Gastrocnemius medialis (tissue), 4 donors: ENCODE data around the gene PARD6G. TPM values are rescaled to one million over a fixed set of nuclear protein-coding genes. Genes with fewer than 3 reads are reported as not detected.

Experiments
- ATAC-seq, 2 donors: fragments of 150-250 bp; one replicate each; pipeline ENCODE4 v1.9.1; 2016
- DNase-seq, 2 donors: peaks; one replicate each; pipeline ENCODE4 v3.0.0-alpha.2; 2019
- H3K27ac ChIP-seq, 4 donors: fragments of 200-600 bp; sonication (generic); 1 replicate in 1 of 4; 2 replicates in 3 of 4; pipeline ENCODE4 v1.5.1; 2016 to 2018; ENCODE audit warnings: mild to moderate bottlenecking in 2 of 4, moderate library complexity in 1 of 4
- H3K27me3 ChIP-seq, 3 donors: fragments of 200-600 bp; sonication (generic) in 2 of 3; 1 replicate in 1 of 3; 2 replicates in 2 of 3; pipeline versions ENCODE4 v1.5.1 to v1.6.0; 2016 to 2019; ENCODE audit warnings: mild to moderate bottlenecking in 1 of 3, moderate library complexity in 1 of 3
- H3K36me3 ChIP-seq, 2 donors: fragments of 200-600 bp; sonication (generic) in 1 of 2; one replicate each; pipeline ENCODE4 v1.5.1; 2017 to 2018
- H3K4me1 ChIP-seq, 2 donors: fragments of 200-600 bp; sonication (generic) in 1 of 2; one replicate each; pipeline ENCODE4 v1.5.1; 2016 to 2017; ENCODE audit warnings: mild to moderate bottlenecking in 2 of 2
- H3K4me3 ChIP-seq, 4 donors: fragments of 200-600 bp; sonication (generic) in 3 of 4; 1 replicate in 1 of 4; 2 replicates in 3 of 4; pipeline ENCODE4 v1.5.1; 2016 to 2019; ENCODE audit warnings: mild to moderate bottlenecking in 2 of 4
- H3K9me3 ChIP-seq, 3 donors: fragments of 200-600 bp; sonication (generic) in 2 of 3; 1 replicate in 1 of 3; 2 replicates in 2 of 3; pipeline ENCODE4 v1.5.1; 2016 to 2019
- POLR2A ChIP-seq, 2 donors: fragments of 450-650 bp; IDR thresholded peaks; one replicate each; pipeline ENCODE4 v1.6.1; 2017; ENCODE audit warnings: antibody characterized with exemption in 2 of 2, mild to moderate bottlenecking in 2 of 2, moderate library complexity in 2 of 2
- in situ Hi-C, 4 donors: fragments of 200-750 bp; cut with MboI; loops; one replicate each; pipeline versions ENCODE4 v1.15.0 to v1.8.0; 2017; ENCODE audit warnings: low sequenced_read_pairs in 4 of 4
- intact Hi-C: fragments of 100-400 bp; cut with DNase I; formaldehyde crosslinking; loops from one replicate; pipeline ENCODE4 v1.15.1; 2023; ENCODE audit warnings: low total_unique reads
- total RNA-seq, 4 donors: library from RNA; depleted of rRNA; stranded (reverse); fragments of >200 nt; gene quantifications; one replicate each; pipeline versions ENCODE4 v1.1.0 to v1.2.3, GENCODE V29; 2016
- TF ChIP-seq, protein P1 (sequence below), 5 experiments: fragments of 450-650 bp in 3 of 5; fragments of 200-600 bp in 2 of 5; sonication (generic) in 2 of 5; IDR thresholded peaks in 4 of 5; conservative IDR thresholded peaks in 1 of 5; 1 replicate in 4 of 5; 2 replicates in 1 of 5; pipeline ENCODE4 v1.5.1; 2016 to 2019; ENCODE audit warnings: antibody characterized with exemption in 5 of 5, mild to moderate bottlenecking in 3 of 5, moderate library complexity in 3 of 5

Gene PARD6G
- total RNA-seq, 4 donors from 2014 or later, result 0.39 to 9.2 (median 0.48) TPM

DNA sequence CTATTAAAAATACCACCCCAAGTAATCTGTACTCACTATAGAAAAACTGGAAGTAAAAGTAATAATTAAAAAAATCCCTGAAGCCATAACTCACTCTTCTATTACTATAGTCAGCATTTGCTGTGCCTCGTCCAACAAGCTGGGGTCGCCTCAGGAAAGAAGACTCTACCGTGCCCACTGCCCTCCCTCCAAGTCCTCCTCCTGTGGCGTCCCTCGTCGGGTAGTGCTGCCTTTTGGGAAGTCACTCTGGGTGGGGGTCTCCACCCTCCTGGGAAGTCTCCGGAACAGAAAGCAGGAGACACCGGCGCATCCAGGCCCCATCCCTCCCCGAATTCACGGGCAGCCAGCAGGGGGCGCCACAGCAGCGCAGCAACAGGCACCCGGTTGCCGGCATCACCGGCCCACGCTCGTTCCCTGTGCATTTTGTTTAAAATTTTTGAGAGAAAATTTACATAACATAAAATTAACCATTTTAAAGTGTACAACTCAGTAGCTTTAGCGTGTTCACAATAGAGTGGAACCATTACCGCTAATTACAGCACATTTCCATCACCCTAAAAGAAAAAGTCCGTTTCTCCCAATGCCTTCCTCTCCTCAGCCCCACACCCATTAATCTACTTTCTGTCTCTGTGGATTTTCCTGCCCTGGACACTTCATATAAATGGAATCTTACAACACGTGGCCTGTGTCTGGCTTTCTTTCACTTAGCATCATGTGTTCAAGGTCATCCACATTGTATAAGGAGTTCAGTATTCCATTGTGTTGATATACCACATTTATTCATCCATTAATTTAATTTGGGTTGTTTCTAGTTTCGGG is 76.1 kb downstream of the PARD6G start:
- TF ChIP-seq, protein P1, sequence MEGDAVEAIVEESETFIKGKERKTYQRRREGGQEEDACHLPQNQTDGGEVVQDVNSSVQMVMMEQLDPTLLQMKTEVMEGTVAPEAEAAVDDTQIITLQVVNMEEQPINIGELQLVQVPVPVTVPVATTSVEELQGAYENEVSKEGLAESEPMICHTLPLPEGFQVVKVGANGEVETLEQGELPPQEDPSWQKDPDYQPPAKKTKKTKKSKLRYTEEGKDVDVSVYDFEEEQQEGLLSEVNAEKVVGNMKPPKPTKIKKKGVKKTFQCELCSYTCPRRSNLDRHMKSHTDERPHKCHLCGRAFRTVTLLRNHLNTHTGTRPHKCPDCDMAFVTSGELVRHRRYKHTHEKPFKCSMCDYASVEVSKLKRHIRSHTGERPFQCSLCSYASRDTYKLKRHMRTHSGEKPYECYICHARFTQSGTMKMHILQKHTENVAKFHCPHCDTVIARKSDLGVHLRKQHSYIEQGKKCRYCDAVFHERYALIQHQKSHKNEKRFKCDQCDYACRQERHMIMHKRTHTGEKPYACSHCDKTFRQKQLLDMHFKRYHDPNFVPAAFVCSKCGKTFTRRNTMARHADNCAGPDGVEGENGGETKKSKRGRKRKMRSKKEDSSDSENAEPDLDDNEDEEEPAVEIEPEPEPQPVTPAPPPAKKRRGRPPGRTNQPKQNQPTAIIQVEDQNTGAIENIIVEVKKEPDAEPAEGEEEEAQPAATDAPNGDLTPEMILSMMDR (IDR thresholded peaks at IDR 0.05 in 4 of 5, conservative IDR thresholded peaks at IDR 0.05 in 1 of 5), result peak; percentile 7 to 66 (median 59)
- no peak for TF ChIP-seq POLR2A (IDR thresholded peaks at IDR 0.05)
- Histone ChIP-seq H3K27me3 (no peaks in the 10 kb centered on the region), H3K4me1 (peaks cover 0 to 5% of the 10 kb centered on the region in 2 donors), H3K36me3 (no peaks in the 10 kb centered on the region), H3K27ac (no peak overlapping the region), H3K4me3 (peak overlapping the region in 1 of 4 donors; percentile 2), H3K9me3 (no peaks in the 10 kb centered on the region)
- in situ Hi-C loops (no loop called here), intact Hi-C loops (no loop called here)
- no peak for DNase-seq
- no peak for ATAC-seq

DNA sequence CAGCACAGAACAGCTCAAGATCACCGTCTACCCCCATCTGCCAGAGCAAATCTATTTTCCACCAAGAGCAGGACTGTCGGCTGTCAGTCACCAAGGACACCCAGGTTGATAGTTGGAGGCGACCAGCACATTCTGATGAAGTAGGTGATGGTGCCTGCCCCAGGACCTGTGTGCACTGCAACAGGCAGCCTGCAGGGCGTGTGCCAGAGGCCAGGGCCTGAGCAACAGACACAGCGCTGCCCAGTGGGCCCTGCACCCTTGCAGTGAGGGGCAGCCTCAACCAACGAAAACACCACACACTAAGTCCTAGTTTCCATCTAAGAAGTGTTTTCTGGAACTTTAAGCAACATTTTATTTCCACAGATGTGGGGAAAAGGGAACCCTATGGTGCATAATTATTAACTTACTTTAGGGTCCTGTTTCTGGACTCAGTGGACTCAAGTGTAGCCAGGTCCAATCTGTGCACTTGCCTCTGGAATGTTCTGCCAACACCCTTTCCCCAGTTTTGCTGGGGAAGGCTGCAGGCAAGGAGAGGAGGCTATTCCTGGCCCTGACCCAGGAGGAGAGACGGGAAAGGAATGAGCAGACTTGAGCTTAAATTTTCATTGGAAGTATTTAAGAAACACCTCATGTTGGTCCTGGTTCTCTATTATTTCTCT is 76.8 kb downstream of the PARD6G start:
- H3K36me3 ChIP-seq, result no peaks in the 10 kb centered on the region
- intact Hi-C loops (no loop called here), in situ Hi-C loops (no loop called here)
- no peaks in the 10 kb centered on the region for H3K27me3 ChIP-seq
- no peak overlapping the region for H3K27ac ChIP-seq
- H3K4me3 ChIP-seq, result no peak overlapping the region
- no peaks in the 10 kb centered on the region for H3K9me3 ChIP-seq
- ATAC-seq (no peak), DNase-seq (no peak)
- H3K4me1 ChIP-seq, result peaks cover 0 to 5% of the 10 kb centered on the region in 2 donors
- TF ChIP-seq, protein P1 (IDR thresholded peaks at IDR 0.05 in 4 of 5, conservative IDR thresholded peaks at IDR 0.05 in 1 of 5), result no peak
- no peak for TF ChIP-seq POLR2A (IDR thresholded peaks at IDR 0.05)

DNA sequence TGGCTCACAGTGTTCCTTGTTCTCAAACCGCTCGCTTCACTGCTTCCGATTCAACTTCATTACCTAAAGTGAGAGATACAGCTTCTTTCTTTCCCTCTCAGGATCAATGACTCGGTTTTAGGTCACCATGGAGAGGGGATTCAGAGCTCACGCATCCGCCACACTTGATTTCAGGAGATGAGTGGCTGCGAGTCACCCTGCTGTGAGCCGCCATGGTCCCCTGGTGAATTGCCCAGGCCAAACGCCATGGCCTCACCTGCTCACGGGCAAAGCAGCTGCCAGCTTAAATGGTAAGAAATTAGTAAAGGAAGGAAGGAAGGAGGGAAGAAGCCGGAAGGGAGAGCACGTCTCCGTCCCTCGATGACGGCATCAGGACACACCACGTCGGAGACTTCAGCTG is 77.7 kb downstream of the PARD6G start:
- Histone ChIP-seq H3K9me3 (no peaks in the 10 kb centered on the region), H3K36me3 (no peaks in the 10 kb centered on the region), H3K27ac (no peak overlapping the region), H3K27me3 (no peaks in the 10 kb centered on the region), H3K4me1 (peaks cover 0 to 5% of the 10 kb centered on the region in 2 donors), H3K4me3 (no peak overlapping the region)
- DNase-seq, result no peak
- in situ Hi-C loops, result no loop called here
- TF ChIP-seq POLR2A (IDR thresholded peaks at IDR 0.05), result no peak
- TF ChIP-seq, protein P1 (IDR thresholded peaks at IDR 0.05 in 4 of 5, conservative IDR thresholded peaks at IDR 0.05 in 1 of 5), result no peak
- no peak for ATAC-seq
- intact Hi-C loops, result no loop called here

DNA sequence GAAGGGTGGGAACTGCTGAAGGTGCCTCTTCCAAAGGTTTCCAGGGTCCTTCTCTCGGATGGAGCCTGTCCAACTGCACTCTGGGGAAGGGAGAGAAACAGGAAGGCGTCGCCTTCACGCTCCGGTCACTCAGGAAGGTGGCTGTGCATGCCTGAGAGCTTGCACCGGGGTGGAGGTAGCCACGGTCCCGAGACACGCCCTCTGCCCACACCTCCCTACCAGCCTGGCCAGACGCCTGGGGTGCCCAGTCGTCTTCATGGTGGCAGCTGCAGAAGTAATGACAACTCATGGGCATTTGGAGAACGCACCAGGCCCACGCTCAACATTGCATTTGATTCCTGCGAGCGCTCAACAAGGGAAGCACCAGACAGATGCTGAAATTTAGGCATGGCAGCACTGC is 78.3 kb downstream of the PARD6G start:
- intact Hi-C loops (no loop called here), in situ Hi-C loops (no loop called here)
- Histone ChIP-seq H3K36me3 (no peaks in the 10 kb centered on the region), H3K9me3 (no peaks in the 10 kb centered on the region), H3K27me3 (no peaks in the 10 kb centered on the region), H3K4me1 (peaks cover 0 to 5% of the 10 kb centered on the region in 2 donors), H3K4me3 (no peak overlapping the region), H3K27ac (no peak overlapping the region)
- no peak for ATAC-seq
- no peak for TF ChIP-seq POLR2A (IDR thresholded peaks at IDR 0.05)
- TF ChIP-seq, protein P1 (IDR thresholded peaks at IDR 0.05 in 4 of 5, conservative IDR thresholded peaks at IDR 0.05 in 1 of 5), result no peak
- no peak for DNase-seq
